ENCODE measurements around the gene LILRB3.
"Not testable (repeated sequence)": the region's sequence is repeated elsewhere in the genome, so short reads cannot be mapped to it uniquely, and the experiment has no call there.

Gene LILRB3

DNA sequence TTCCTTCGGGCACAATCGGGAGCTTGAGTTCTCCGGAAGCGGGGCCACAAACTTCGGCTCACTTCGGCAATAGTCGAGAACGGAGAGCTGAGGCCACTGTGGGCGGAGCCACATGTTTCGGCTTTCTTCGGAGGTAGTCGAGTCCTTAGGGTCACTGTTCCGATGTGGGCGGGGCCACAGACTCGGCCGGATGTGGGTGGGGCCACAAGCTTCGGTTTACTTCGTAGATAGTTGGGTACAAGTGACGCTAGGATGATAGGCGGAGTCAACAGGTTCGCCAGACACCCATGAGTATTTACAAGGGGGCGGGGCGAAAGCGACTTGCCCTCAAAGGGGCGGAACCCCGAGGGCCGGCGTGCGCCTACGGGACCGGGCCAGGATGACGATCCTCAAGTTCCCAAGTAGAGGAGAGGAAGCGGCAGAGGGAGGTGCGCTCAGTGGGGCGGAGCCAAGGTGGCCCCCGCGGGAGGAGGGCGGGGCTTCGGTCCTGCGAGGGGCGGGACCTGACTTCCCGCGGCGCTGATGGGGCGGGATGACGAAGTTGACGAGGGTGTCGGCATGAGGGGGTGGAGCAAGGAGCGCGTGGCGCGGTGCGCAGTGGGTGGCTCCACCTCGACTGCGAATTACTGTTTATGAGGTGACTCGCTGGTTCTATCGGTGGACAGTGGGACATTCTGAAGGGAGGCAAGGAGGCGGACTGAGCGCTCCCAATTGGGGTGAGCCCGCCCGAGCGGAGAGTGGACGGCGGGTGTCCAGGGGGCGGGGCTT lies 32.9 kb downstream of the LILRB3 start:
- H3K4me3 ChIP-seq (replicated peaks in 1 of 2; ENCODE audit: low read depth in 2 of 2, low read length in 2 of 2) = peak overlapping the region; percentile 69 to 85
- TF ChIP-seq, protein P1, sequence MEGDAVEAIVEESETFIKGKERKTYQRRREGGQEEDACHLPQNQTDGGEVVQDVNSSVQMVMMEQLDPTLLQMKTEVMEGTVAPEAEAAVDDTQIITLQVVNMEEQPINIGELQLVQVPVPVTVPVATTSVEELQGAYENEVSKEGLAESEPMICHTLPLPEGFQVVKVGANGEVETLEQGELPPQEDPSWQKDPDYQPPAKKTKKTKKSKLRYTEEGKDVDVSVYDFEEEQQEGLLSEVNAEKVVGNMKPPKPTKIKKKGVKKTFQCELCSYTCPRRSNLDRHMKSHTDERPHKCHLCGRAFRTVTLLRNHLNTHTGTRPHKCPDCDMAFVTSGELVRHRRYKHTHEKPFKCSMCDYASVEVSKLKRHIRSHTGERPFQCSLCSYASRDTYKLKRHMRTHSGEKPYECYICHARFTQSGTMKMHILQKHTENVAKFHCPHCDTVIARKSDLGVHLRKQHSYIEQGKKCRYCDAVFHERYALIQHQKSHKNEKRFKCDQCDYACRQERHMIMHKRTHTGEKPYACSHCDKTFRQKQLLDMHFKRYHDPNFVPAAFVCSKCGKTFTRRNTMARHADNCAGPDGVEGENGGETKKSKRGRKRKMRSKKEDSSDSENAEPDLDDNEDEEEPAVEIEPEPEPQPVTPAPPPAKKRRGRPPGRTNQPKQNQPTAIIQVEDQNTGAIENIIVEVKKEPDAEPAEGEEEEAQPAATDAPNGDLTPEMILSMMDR (IDR thresholded peaks at IDR 0.05; ENCODE audit: low read depth, low read length) = no peak
- DNase-seq (ENCODE audit: low read depth in 2 of 2) = peak; percentile 100

DNA sequence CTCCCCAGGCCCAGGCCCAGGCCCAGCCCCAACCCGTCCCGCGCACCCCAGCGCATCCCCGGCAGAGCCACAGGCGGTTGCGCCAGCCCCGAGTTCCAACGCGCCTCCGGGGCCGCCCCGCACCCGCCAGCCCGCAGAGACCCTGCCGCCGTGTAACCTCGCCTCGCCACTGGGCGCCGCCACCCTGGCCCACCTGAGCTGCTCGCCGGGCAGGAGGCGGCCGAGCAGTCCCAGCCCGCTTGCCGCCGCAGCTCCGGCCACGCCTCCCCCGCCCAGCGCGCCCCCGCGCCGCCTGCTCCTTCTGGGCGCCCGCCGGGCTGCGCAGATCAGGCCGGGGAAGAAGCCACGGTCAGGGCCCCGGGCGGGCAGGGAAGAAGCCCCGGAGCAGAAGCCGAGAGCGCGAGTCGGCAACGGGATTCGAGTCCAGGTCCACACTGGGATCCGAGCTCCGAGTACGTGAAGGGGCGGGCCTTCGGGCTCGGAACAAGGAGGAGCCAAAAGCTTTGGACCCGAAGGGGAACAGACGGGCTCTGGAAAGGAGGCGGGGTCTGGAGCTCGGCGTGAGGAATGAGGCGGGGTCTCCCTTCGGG lies 33.6 kb downstream of the LILRB3 start, which contains the start of gene MBOAT7:
Gene MBOAT7, minus strand, starts transcription at position 436 of the 590 bp plus-strand sequence. CDS start 1,072 bp downstream, outside the sequence.
- TF ChIP-seq, protein P1 (IDR thresholded peaks at IDR 0.05; ENCODE audit: low read depth, low read length) = no peak
- no peak for DNase-seq (ENCODE audit: low read depth in 2 of 2)

DNA sequence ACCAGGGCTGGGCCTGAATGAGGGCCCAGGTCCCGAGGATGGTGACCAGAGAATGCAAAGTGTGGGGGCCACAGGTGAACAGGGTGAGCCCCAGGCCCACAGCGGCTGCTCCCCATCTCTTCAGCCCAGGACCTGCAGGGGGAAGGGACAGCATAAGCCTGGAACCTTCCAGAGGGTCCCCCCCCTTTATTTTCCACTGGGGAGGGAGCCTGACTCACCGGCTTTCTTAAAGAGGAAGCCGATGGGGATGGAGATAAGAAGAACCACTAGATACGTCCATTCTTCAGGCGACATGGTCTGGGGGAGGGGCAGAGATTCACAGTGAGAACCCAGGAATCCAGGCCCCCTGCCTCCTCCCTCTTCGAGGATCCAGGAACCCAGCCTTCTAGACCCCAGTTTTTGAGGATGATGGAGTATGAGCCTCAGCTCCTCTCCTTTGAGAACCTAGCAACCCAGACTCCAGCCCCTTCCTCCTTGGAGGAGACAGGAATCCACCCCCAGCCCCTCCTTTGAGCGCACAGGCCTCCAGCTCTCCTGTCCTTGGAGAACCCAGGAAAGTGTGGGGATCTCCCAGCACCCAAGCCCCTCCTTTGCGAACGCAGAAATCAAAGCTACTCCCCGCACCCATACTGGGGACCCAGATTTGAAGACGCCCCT lies 34.5 kb downstream of the LILRB3 start:
- H3K4me3 ChIP-seq (replicated peaks in 1 of 2; ENCODE audit: low read depth in 2 of 2, low read length in 2 of 2) = peak overlapping the region; percentile 69 to 85
- peak; percentile 47 to 48 for DNase-seq (ENCODE audit: low read depth in 2 of 2)
- TF ChIP-seq, protein P1 (IDR thresholded peaks at IDR 0.05; ENCODE audit: low read depth, low read length) = no peak

More for the DNA sequence above, 33.6 kb downstream of the LILRB3 start, which contains the start of gene MBOAT7:
- H3K4me3 ChIP-seq (replicated peaks in 1 of 2; ENCODE audit: low read depth in 2 of 2, low read length in 2 of 2) = peak within 1 kb of the TSS; percentile 69 to 85

DNA sequence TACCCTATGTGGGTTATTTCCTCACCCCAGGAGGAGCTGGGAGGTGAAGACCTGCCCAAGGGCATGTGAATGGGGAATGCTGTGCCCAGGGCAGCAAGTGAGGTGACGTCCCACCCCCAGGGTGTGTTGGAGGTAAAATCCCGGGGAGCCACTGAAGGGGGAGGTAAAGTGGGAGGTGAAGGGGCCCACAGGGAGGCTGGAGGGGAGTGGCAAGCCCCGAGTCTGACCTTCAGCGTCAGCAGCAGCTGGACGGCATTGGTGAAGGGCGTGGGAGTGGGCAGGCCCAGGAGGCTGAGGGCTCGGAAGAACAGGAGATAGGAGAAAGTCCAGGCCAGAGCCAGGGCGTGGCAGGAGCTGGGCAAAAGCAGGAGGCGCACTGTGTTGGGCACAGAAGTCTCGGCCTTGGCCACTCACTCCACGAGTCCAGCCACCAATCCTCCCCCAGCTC lies 35.8 kb downstream of the LILRB3 start:
- TF ChIP-seq, protein P1 (IDR thresholded peaks at IDR 0.05; ENCODE audit: low read depth, low read length) = no peak
- DNase-seq (ENCODE audit: low read depth in 2 of 2) = no peak
- no peak overlapping the region for H3K4me3 ChIP-seq (replicated peaks in 1 of 2; ENCODE audit: low read depth in 2 of 2, low read length in 2 of 2)

DNA sequence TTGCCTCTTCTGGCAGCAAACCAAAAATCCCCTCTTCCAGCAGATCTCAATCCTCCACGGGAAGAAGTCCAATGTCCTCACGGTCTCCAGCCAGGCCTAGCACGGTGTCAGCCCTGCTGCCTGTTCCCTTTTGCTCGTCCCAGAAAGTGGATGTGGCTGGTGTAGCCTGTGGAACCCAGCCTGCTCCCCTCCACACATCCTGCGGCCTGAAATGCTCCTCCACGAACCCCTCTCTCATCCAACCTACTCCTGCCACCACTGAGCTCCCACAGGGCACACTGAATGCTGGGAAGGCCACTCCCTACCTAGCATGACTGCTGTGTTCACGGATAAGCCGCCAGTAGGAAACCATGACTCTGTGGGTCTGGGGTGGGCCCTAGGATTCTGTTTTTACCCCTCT lies 36.5 kb downstream of the LILRB3 start:
- TF ChIP-seq, protein P1 (IDR thresholded peaks at IDR 0.05; ENCODE audit: low read depth, low read length) = no peak
- no peak for DNase-seq (ENCODE audit: low read depth in 2 of 2)
- no peak overlapping the region for H3K4me3 ChIP-seq (replicated peaks in 1 of 2; ENCODE audit: low read depth in 2 of 2, low read length in 2 of 2)

DNA sequence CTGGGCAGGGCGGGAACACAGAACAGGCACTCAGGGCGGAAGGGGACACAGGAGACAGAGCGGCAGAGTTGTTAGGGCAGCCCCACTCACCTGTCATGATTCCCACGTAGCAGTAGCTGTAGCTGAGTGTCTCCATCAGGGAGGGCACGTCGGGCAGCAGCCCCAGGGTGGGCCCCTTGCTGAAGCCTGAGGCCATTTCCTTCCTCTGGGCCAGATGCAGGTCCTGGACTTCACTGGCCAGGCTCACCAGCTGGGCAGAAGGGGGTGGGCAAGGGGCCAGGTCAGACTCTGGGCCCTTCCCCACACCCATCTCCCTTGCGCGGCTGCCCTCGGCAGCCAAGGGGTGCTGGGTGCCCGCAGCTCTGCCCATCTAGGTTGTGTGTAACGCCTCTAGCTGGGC lies 39.4 kb downstream of the LILRB3 start:
- no peak overlapping the region for H3K4me3 ChIP-seq (replicated peaks in 1 of 2; ENCODE audit: low read depth in 2 of 2, low read length in 2 of 2)

DNA sequence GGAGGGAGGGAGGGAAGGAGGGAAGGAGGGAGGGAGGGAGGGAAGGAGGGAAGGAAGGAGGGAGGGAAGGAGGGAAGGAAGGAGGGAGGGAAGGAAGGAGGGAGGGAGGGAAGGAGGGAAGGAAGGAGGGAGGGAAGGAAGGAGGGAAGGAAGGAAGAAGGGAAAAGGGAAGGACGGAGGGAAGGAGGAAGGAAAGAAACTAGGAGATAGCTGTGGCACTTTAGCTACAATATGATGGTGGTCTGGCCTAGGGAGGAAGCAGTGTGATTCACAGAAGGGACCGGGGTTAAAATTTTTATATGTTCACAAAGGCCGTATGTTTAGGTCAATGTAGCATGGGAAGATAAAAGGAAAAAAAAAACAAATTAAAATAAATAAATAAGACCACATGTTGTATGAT lies 40.9 kb downstream of the LILRB3 start:
- H3K4me3 ChIP-seq (replicated peaks in 1 of 2; ENCODE audit: low read depth in 2 of 2, low read length in 2 of 2); DNase-seq (ENCODE audit: low read depth in 2 of 2): not testable (repeated sequence)

More for the DNA sequence above, 39.4 kb downstream of the LILRB3 start:
- DNase-seq (ENCODE audit: low read depth in 2 of 2) = no peak
- TF ChIP-seq, protein P1 (IDR thresholded peaks at IDR 0.05; ENCODE audit: low read depth, low read length) = no peak

Measured in cardiac fibroblast (primary cell).